ENCODE data around the gene EIF4E2. TPM values are rescaled to one million over a fixed set of nuclear protein-coding genes. Genes with fewer than 3 reads are reported as not detected.

The EIF4E2 gene
- total and polyA plus RNA-seq, 3 donors from 2014 or later, result 56.3 to 93.5 (median 67.5) TPM

GRCh38 chr2:232543928-232544631 lies 6.4 kb upstream of the EIF4E2 start:
- WGBS, 2 donors, result 91 to 95% methylated on average over 8 to 19 of the region's 19 CpGs
- no peaks in the 10 kb centered on the region for H3K9me3 ChIP-seq
- intact Hi-C loops (cut with DNase I; ENCODE audit: low total_unique reads), result no loop called here
- DNase-seq, result no peak
- H3K4me3 ChIP-seq, result no peak overlapping the region
- TF ChIP-seq CTCF (IDR thresholded peaks at IDR 0.05), result no peak
- no peak for TF ChIP-seq POLR2A (IDR thresholded peaks at IDR 0.05)
- H3K4me1 ChIP-seq, result no peaks in the 10 kb centered on the region
- no peaks in the 10 kb centered on the region for H3K27me3 ChIP-seq
- no peak overlapping the region for H3K27ac ChIP-seq
- H3K36me3 ChIP-seq (ENCODE audit: low read depth, missing control alignments), result no peaks in the 10 kb centered on the region

- intact Hi-C loops (cut with DNase I; ENCODE audit: low total_unique reads), result no loop called here
- DNase-seq, result no peak
- Histone ChIP-seq H3K36me3 (ENCODE audit: low read depth, missing control alignments) (no peaks in the 10 kb centered on the region), H3K4me3 (no peak overlapping the region), H3K4me1 (no peaks in the 10 kb centered on the region), H3K27me3 (no peaks in the 10 kb centered on the region), H3K9me3 (no peaks in the 10 kb centered on the region), H3K27ac (no peak overlapping the region)
- WGBS, 2 donors, result 87 to 93% methylated on average over 6 of the region's 6 CpGs
- no peak for TF ChIP-seq POLR2A (IDR thresholded peaks at IDR 0.05)
- no peak for TF ChIP-seq CTCF (IDR thresholded peaks at IDR 0.05)
These were observed 5.8 kb upstream of the EIF4E2 start for GRCh38 chr2:232544674-232545073.

- no peaks in the 10 kb centered on the region for H3K27me3 ChIP-seq
- DNase-seq, result no peak
- TF ChIP-seq POLR2A (IDR thresholded peaks at IDR 0.05) (no peak), CTCF (IDR thresholded peaks at IDR 0.05) (no peak)
These were observed 4.7 kb upstream of the EIF4E2 start for GRCh38 chr2:232545511-232546375.

DNA sequence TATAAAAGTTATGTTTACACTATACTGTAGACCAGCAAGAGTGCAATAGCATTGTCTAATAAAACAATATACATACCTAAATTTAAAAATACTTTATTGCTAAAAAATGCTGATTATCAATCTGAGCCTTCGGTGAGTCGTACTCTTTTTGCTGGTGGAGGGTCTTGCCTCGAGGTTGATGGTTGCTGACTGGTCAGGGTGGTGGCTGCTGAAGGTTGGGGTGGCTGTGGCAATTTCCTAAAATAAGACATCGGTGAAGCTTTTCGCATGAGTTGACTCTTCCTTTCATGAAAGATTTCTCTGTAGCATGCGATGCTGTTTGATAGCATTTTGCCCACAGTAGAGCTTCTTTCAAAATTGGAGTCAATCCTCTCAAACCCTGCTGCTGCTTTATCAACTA lies 2.5 kb upstream of the EIF4E2 start:
- H3K27ac ChIP-seq, result no peak overlapping the region
- no peaks in the 10 kb centered on the region for H3K36me3 ChIP-seq (ENCODE audit: low read depth, missing control alignments)
- TF ChIP-seq CTCF (IDR thresholded peaks at IDR 0.05) (no peak), POLR2A (IDR thresholded peaks at IDR 0.05) (no peak)
- H3K4me1 ChIP-seq, result peaks cover 9% of the 10 kb centered on the region
- no peak for DNase-seq
- intact Hi-C loops (cut with DNase I; ENCODE audit: low total_unique reads), result no loop called here
- H3K4me3 ChIP-seq, result no peak overlapping the region
- H3K27me3 ChIP-seq, result no peaks in the 10 kb centered on the region
- 96 to 97% methylated on average over 6 of the region's 6 CpGs for WGBS, 2 donors
- H3K9me3 ChIP-seq, result no peaks in the 10 kb centered on the region

More at GRCh38 chr2:232545511-232546375, 4.7 kb upstream of the EIF4E2 start:
- Histone ChIP-seq H3K36me3 (ENCODE audit: low read depth, missing control alignments) (no peaks in the 10 kb centered on the region), H3K9me3 (no peaks in the 10 kb centered on the region), H3K4me3 (no peak overlapping the region), H3K4me1 (no peaks in the 10 kb centered on the region), H3K27ac (no peak overlapping the region)
- WGBS, 2 donors, result 75 to 78% methylated on average over 11 to 17 of the region's 17 CpGs
- intact Hi-C loops (cut with DNase I; ENCODE audit: low total_unique reads), result no loop called here
